Effector memory CD8-positive, alpha-beta T cell (primary cell): Measurements from ENCODE around the gene KCTD3.

Source experiments
- ATAC-seq: fragments of 150-1000 bp; cut with Tn5 transposase; replicated peaks from 2 replicates; pipeline ENCODE4 v1.10.0; 2021; ENCODE audit warnings: mild to moderate bottlenecking, moderate library complexity
- DNase-seq, 3 experiments: peaks; one replicate each; pipeline ENCODE4 v3.0.0; 2021
- H3K27ac Mint-ChIP-seq, 2 donors: one replicate each; pipeline ENCODE4 v1.8.0; 2022; ENCODE audit warnings: mild to moderate bottlenecking in 2 of 2, mixed read lengths in 2 of 2, moderate library complexity in 2 of 2
- H3K27me3 Mint-ChIP-seq, 2 donors: one replicate each; pipeline ENCODE4 v1.8.0; 2022; ENCODE audit warnings: mixed read lengths in 2 of 2
- H3K36me3 Mint-ChIP-seq: one replicate; pipeline ENCODE4 v1.8.0; 2022; ENCODE audit warnings: mild to moderate bottlenecking, moderate library complexity, mixed read lengths; ENCODE audit not compliant: insufficient read depth
- H3K4me1 Mint-ChIP-seq, 2 donors: one replicate each; pipeline ENCODE4 v1.8.0; 2022; ENCODE audit warnings: low read depth in 2 of 2, mixed read lengths in 2 of 2
- H3K4me3 Mint-ChIP-seq, 2 donors: one replicate each; pipeline ENCODE4 v1.8.0; 2022; ENCODE audit warnings: mild to moderate bottlenecking in 2 of 2, mixed read lengths in 2 of 2, moderate library complexity in 2 of 2
- H3K9me3 Mint-ChIP-seq, 2 donors: one replicate each; pipeline ENCODE4 v1.8.0; 2022; ENCODE audit warnings: mixed read lengths in 2 of 2

The KCTD3 gene

DNA sequence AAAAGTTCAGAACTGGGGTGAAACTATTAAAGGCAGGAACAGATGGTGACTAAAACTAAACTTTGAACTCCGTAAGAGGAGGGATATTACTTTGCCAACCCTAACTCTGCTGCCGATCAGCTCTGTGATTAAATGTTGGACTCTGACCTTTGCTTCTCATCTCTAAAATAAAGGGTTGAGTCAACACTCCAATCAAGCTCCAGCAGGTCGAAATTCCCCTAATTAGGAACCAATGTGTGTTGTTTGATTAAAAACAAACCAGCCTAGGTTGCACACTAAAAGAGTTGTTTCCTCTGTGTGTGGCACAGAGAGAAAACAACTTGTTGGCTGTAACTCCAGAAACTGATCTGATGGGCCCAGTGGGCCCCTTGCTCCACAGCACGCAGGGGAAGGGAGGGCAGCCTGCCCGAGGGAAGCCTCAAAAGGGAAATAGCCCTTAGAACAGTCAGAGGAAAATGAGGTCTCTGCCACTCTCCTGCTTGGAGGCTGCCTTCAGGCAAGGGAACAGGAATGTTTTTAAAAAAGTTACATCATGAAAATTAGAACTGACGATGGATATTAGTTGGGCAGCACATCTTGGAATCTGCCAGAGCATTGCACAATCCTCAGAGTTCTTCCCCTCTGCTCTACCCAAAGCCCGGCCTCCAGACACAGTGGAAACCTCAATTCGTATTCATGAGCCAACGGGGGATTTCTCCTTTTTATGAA is 69.3 kb downstream of the KCTD3 start:
- Mint-ChIP-seq H3K27ac (no peak overlapping the region), H3K4me1 (no peaks in the 10 kb centered on the region)
- no peak for DNase-seq

GRCh38 chr1:215637041-215637573 is 70.0 kb downstream of the KCTD3 start:
- H3K4me3 Mint-ChIP-seq = no peak overlapping the region
- no peaks in the 10 kb centered on the region for H3K27me3 Mint-ChIP-seq
- H3K9me3 Mint-ChIP-seq = peaks cover 0 to 3% of the 10 kb centered on the region in 2 donors
- no peaks in the 10 kb centered on the region for H3K4me1 Mint-ChIP-seq
- H3K36me3 Mint-ChIP-seq = no peaks in the 10 kb centered on the region
- DNase-seq (no peak), ATAC-seq (no peak)
- no peak overlapping the region for H3K27ac Mint-ChIP-seq

More for the DNA sequence above, 69.3 kb downstream of the KCTD3 start:
- no peak overlapping the region for H3K4me3 Mint-ChIP-seq
- no peaks in the 10 kb centered on the region for H3K36me3 Mint-ChIP-seq
- no peaks in the 10 kb centered on the region for H3K27me3 Mint-ChIP-seq
- H3K9me3 Mint-ChIP-seq = peaks cover 0 to 3% of the 10 kb centered on the region in 2 donors
- ATAC-seq = no peak

DNA sequence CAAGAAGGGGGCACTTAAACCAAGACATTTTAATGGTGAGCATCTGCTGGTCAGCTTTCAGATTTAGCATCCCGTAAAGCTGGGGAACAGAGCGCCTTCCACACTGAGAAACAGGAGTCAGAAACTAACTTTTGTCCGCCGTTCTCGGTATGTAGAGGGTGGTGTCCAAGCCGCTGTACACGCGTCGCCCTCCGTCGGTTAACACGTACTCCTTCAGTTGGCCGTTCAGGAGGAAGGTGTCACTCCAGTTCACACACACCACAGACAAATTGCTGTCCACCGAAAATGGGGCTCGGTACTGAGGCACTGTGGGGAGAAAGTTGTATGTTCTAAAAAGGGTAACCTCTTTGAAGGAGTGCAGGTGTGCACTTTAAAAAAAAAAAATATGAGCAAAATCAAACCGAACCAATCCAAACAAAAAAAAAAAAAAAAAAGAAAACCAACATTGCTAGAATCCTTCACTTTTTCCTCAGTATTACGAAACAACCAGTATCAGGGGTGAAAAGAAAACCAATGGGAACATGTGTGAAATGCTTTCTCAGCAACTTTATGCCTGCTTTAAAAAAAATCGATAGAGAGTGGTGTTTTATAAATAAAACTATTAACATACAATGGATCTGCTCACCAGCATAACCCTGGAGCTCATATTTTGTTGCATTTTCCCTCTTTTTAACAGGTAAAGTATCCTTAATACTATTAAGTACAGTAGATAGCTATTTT is 73.5 kb downstream of the KCTD3 start:
- H3K4me3 Mint-ChIP-seq = no peak overlapping the region
- H3K36me3 Mint-ChIP-seq = no peaks in the 10 kb centered on the region
- ATAC-seq = no peak
- no peak overlapping the region for H3K27ac Mint-ChIP-seq
- DNase-seq = no peak
- peaks cover 13 to 14% of the 10 kb centered on the region in 2 donors for H3K9me3 Mint-ChIP-seq
- no peaks in the 10 kb centered on the region for H3K4me1 Mint-ChIP-seq
- no peaks in the 10 kb centered on the region for H3K27me3 Mint-ChIP-seq

- ATAC-seq (no peak), DNase-seq (no peak)
- H3K27ac Mint-ChIP-seq = no peak overlapping the region
- H3K9me3 Mint-ChIP-seq = peaks cover 13 to 14% of the 10 kb centered on the region in 2 donors
- H3K4me1 Mint-ChIP-seq = no peaks in the 10 kb centered on the region
- H3K27me3 Mint-ChIP-seq = no peaks in the 10 kb centered on the region
- no peak overlapping the region for H3K4me3 Mint-ChIP-seq
- H3K36me3 Mint-ChIP-seq = no peaks in the 10 kb centered on the region
Observed at GRCh38 chr1:215643592-215644321, 76.7 kb downstream of the KCTD3 start.

GRCh38 chr1:215645182-215645581 is 78.1 kb downstream of the KCTD3 start:
- no peaks in the 10 kb centered on the region for H3K27me3 Mint-ChIP-seq
- ATAC-seq = no peak

DNA sequence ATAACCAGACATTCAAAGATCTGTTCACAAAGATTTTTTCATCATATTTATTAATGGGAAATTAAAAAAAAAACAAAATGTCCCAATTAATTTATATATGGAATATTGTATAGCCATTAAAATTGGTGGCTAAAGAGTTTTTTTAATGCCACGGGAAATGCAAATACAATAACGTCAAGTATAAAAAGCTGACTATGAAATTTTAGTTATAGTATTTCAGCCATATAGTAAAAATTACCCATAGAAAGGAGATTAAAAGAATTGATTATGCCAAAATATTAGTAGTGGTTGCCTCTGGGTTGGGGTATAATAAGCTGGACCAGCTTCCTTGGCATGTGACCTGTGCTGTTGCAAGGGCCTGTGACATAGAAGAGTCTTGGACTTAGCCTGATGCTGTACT is 78.8 kb downstream of the KCTD3 start:
- H3K36me3 Mint-ChIP-seq = no peaks in the 10 kb centered on the region
- H3K9me3 Mint-ChIP-seq = peaks cover 10 to 14% of the 10 kb centered on the region in 2 donors
- DNase-seq = no peak
- no peaks in the 10 kb centered on the region for H3K4me1 Mint-ChIP-seq
- H3K27me3 Mint-ChIP-seq = no peaks in the 10 kb centered on the region
- no peak overlapping the region for H3K4me3 Mint-ChIP-seq
- H3K27ac Mint-ChIP-seq = no peak overlapping the region
- no peak for ATAC-seq

More at GRCh38 chr1:215645182-215645581, 78.1 kb downstream of the KCTD3 start:
- Mint-ChIP-seq H3K4me1 (no peaks in the 10 kb centered on the region), H3K9me3 (peaks cover 10 to 14% of the 10 kb centered on the region in 2 donors), H3K27ac (no peak overlapping the region), H3K4me3 (no peak overlapping the region), H3K36me3 (no peaks in the 10 kb centered on the region)
- DNase-seq = no peak

DNA sequence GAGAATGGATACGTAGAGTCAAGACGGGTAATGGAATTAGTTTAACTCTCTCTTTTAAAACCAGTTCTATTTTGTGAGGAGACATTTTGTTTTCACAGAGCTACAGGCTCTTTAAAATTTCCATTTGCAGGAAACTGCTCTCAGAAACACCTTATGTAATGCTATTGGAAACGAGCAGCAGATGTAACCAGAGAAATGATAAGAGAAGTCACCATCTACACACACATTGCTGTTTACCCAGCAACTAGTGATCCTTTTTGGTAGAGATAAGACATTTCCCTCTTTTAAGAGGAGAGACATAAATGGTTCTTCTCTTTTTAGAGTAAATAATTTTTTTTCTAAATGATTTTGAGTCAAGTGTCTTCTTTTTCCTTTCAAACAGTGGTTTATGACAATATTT is 80.6 kb downstream of the KCTD3 start:
- DNase-seq = no peak
- Mint-ChIP-seq H3K4me1 (no peaks in the 10 kb centered on the region), H3K27me3 (no peaks in the 10 kb centered on the region), H3K27ac (no peak overlapping the region), H3K36me3 (no peaks in the 10 kb centered on the region), H3K9me3 (peaks cover 12 to 14% of the 10 kb centered on the region in 2 donors), H3K4me3 (no peak overlapping the region)
- no peak for ATAC-seq

DNA sequence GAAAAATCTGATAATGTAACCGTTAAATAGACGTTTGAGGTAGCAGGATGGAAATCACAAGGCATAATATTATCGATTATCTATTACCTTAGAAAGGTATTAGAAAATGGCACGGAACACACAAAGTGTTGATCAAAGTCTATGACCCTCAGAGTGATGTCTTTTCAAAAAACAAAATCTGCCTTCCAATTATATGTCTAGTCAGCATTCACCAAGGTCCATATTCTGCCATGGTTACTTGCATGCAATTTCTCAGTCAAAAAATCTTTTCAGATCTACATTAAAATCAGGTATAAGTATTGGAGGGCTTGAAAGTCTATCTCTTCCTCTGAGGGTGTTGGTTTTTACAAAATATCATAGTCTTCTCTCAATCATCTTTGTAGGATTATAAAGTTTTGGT is 81.9 kb downstream of the KCTD3 start:
- Mint-ChIP-seq H3K27me3 (no peaks in the 10 kb centered on the region), H3K36me3 (no peaks in the 10 kb centered on the region), H3K4me3 (no peak overlapping the region), H3K27ac (no peak overlapping the region), H3K9me3 (peaks cover 11 to 12% of the 10 kb centered on the region in 2 donors), H3K4me1 (no peaks in the 10 kb centered on the region)
- ATAC-seq (no peak), DNase-seq (no peak)

GRCh38 chr1:215650446-215651149 is 83.5 kb downstream of the KCTD3 start:
- ATAC-seq = no peak
- Mint-ChIP-seq H3K27ac (no peak overlapping the region), H3K27me3 (no peaks in the 10 kb centered on the region), H3K4me3 (no peak overlapping the region), H3K36me3 (no peaks in the 10 kb centered on the region), H3K9me3 (peaks cover 0 to 2% of the 10 kb centered on the region in 2 donors), H3K4me1 (no peaks in the 10 kb centered on the region)
- DNase-seq = no peak

GRCh38 chr1:215651867-215652266 is 84.8 kb downstream of the KCTD3 start:
- H3K36me3 Mint-ChIP-seq = no peaks in the 10 kb centered on the region
- H3K9me3 Mint-ChIP-seq = peaks cover 0 to 2% of the 10 kb centered on the region in 2 donors
- DNase-seq (no peak), ATAC-seq (no peak)
- H3K4me3 Mint-ChIP-seq = no peak overlapping the region
- H3K27ac Mint-ChIP-seq = no peak overlapping the region
- H3K27me3 Mint-ChIP-seq = no peaks in the 10 kb centered on the region
- no peaks in the 10 kb centered on the region for H3K4me1 Mint-ChIP-seq

DNA sequence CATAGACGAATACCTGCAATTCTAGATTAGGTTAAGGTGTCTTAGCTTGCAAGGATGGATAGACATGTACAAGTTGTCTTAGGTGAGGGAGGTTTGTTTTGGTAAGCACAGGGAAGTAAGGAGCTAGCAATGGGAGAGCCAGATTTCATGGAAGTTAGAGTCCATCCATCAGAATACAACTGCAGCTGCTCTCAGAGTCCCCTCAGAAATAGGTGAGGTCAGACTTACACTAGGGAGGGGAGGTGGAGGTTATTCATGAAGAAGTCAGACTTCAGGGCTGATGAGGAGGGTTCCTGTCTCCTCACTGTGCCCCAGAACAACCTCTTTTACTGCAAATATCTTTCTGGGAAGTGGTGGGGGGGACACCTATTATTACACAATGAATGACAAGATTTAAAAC is 85.3 kb downstream of the KCTD3 start:
- no peaks in the 10 kb centered on the region for H3K27me3 Mint-ChIP-seq
- H3K27ac Mint-ChIP-seq = no peak overlapping the region
- H3K9me3 Mint-ChIP-seq = peaks cover 0 to 4% of the 10 kb centered on the region in 2 donors
- no peaks in the 10 kb centered on the region for H3K4me1 Mint-ChIP-seq
- DNase-seq (no peak), ATAC-seq (no peak)
- H3K36me3 Mint-ChIP-seq = no peaks in the 10 kb centered on the region
- H3K4me3 Mint-ChIP-seq = no peak overlapping the region

- Mint-ChIP-seq H3K27me3 (no peaks in the 10 kb centered on the region), H3K36me3 (no peaks in the 10 kb centered on the region)
- ATAC-seq = no peak
Observed at GRCh38 chr1:215657047-215657446, 89.9 kb downstream of the KCTD3 start.

GRCh38 chr1:215660259-215660658 is 93.2 kb downstream of the KCTD3 start:
- Mint-ChIP-seq H3K27me3 (no peaks in the 10 kb centered on the region), H3K36me3 (no peaks in the 10 kb centered on the region), H3K27ac (no peak overlapping the region), H3K4me3 (no peak overlapping the region), H3K9me3 (peaks cover 9 to 24% of the 10 kb centered on the region in 2 donors), H3K4me1 (no peaks in the 10 kb centered on the region)
- no peak for DNase-seq
- no peak for ATAC-seq

More at GRCh38 chr1:215657047-215657446, 89.9 kb downstream of the KCTD3 start:
- H3K4me3 Mint-ChIP-seq = no peak overlapping the region
- no peaks in the 10 kb centered on the region for H3K4me1 Mint-ChIP-seq
- peaks cover 10 to 11% of the 10 kb centered on the region in 2 donors for H3K9me3 Mint-ChIP-seq
- H3K27ac Mint-ChIP-seq = no peak overlapping the region
- DNase-seq = no peak
